ENCODE data around the gene VGF.
A peak's percentile ranks its signal among the peaks of the same experiment; 100 is the strongest.

Gene VGF

GRCh38 chr7:101160910-101161309 lies 4.5 kb downstream of the VGF start:
- H3K27me3 Mint-ChIP-seq (ENCODE audit: low read depth, poor library complexity): peaks cover 56% of the 10 kb centered on the region
- no peak for TF ChIP-seq CTCF (IDR thresholded peaks at IDR 0.05)
- H3K36me3 Mint-ChIP-seq (ENCODE audit: low read depth): peaks cover 36% of the 10 kb centered on the region
- DNase-seq: no peak
- no peak overlapping the region for H3K27ac Mint-ChIP-seq
- no peak overlapping the region for H3K4me3 Mint-ChIP-seq
- H3K9me3 Mint-ChIP-seq: no peaks in the 10 kb centered on the region
- H3K4me1 Mint-ChIP-seq: peaks cover 55% of the 10 kb centered on the region

- no peaks in the 10 kb centered on the region for H3K9me3 Mint-ChIP-seq
- peaks cover 36% of the 10 kb centered on the region for H3K36me3 Mint-ChIP-seq (ENCODE audit: low read depth)
- peaks cover 47% of the 10 kb centered on the region for H3K27me3 Mint-ChIP-seq (ENCODE audit: low read depth, poor library complexity)
- peaks cover 55% of the 10 kb centered on the region for H3K4me1 Mint-ChIP-seq
- no peak for DNase-seq
- no peak overlapping the region for H3K4me3 Mint-ChIP-seq
- no peak overlapping the region for H3K27ac Mint-ChIP-seq
- no peak for TF ChIP-seq CTCF (IDR thresholded peaks at IDR 0.05)
Measured at GRCh38 chr7:101159696-101160674, 5.4 kb downstream of the VGF start.

GRCh38 chr7:101156866-101157589 lies 8.3 kb downstream of the VGF start:
- no peak for TF ChIP-seq CTCF (IDR thresholded peaks at IDR 0.05)
- DNase-seq: no peak
- Mint-ChIP-seq H3K4me3 (peak overlapping the region; percentile 10), H3K4me1 (peaks cover 51% of the 10 kb centered on the region), H3K36me3 (ENCODE audit: low read depth) (peaks cover 36% of the 10 kb centered on the region), H3K27ac (peak overlapping the region; percentile 36), H3K9me3 (peaks cover 4% of the 10 kb centered on the region), H3K27me3 (ENCODE audit: low read depth, poor library complexity) (peaks cover 32% of the 10 kb centered on the region)

GRCh38 chr7:101156277-101156676 lies 9.1 kb downstream of the VGF start:
- peak overlapping the region; percentile 15 for H3K4me3 Mint-ChIP-seq
- TF ChIP-seq CTCF (IDR thresholded peaks at IDR 0.05): no peak
- peaks cover 4% of the 10 kb centered on the region for H3K9me3 Mint-ChIP-seq
- DNase-seq: no peak
- peaks cover 47% of the 10 kb centered on the region for H3K4me1 Mint-ChIP-seq
- H3K36me3 Mint-ChIP-seq (ENCODE audit: low read depth): peaks cover 36% of the 10 kb centered on the region
- H3K27ac Mint-ChIP-seq: no peak overlapping the region
- peaks cover 25% of the 10 kb centered on the region for H3K27me3 Mint-ChIP-seq (ENCODE audit: low read depth, poor library complexity)

GRCh38 chr7:101155303-101155702 lies 10.1 kb downstream of the VGF start:
- Mint-ChIP-seq H3K27me3 (ENCODE audit: low read depth, poor library complexity) (peaks cover 16% of the 10 kb centered on the region), H3K36me3 (ENCODE audit: low read depth) (peaks cover 35% of the 10 kb centered on the region), H3K9me3 (peaks cover 4% of the 10 kb centered on the region), H3K27ac (no peak overlapping the region), H3K4me3 (peak overlapping the region; percentile 87), H3K4me1 (peaks cover 37% of the 10 kb centered on the region)
- no peak for TF ChIP-seq CTCF (IDR thresholded peaks at IDR 0.05)
- DNase-seq: no peak
